HG02642 (cell line): Measurements from ENCODE around the gene PPM1F.

Experiments used
- ATAC-seq: cut with Tn5 transposase; IDR thresholded peaks from one replicate; pipeline ENCODE4 v1.9.1; 2021; ENCODE audit warnings: mild to moderate bottlenecking; ENCODE audit not compliant: unreplicated experiment, poor library complexity

Gene PPM1F, protein sequence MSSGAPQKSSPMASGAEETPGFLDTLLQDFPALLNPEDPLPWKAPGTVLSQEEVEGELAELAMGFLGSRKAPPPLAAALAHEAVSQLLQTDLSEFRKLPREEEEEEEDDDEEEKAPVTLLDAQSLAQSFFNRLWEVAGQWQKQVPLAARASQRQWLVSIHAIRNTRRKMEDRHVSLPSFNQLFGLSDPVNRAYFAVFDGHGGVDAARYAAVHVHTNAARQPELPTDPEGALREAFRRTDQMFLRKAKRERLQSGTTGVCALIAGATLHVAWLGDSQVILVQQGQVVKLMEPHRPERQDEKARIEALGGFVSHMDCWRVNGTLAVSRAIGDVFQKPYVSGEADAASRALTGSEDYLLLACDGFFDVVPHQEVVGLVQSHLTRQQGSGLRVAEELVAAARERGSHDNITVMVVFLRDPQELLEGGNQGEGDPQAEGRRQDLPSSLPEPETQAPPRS

DNA sequence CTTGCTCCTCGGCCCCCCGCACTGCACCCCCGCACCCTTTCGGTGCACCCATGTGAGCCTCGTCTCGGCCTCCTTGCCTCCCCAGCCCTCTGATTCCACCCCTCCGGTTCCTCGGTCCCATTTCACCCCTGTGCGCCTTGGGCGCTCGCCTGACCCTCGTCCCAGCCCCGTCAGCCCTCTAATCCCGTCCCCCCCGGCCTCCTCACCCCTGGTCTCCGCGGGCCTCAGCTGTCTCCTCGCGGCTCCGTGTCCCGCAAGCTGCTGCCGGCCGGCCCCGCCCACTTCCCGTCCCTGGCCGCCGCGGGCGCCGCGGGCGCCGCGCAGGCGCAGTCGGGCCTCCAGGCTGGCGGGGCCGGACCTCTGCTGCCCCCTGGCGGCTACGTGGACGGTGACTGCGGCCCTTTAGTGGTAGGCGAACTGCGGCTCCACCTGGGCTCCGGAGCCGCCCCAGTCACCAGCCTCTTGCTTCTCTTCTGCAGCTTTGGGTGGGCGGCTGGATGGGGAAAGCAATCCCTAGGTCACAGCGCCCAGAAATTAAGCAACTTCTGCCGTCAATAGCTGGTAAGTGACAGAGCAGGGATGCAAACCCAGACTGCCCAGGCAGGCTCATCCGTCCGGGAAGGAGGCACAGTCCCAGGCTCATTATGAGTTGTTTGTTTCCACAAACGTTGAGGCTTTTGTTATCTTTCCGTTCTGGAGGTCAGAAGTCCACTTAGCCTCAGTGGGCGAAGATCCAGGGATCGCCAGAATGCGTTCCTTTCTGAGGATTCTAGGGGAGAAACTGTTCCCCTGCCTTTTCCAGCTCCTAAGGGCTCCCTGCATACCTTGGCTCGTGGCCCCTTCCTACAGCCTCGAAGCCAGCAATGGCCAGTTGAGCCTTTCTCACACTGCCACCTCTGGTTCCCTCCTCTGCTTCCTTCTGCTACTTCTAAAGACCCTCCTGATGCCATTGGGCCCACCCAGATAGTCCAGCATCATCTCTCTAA lies at the start of gene PPM1F:
Gene PPM1F (minus strand): TSS at position 263 of the 986 bp plus-strand sequence. CDS start 6,800 bp downstream, outside the sequence.
- ATAC-seq: peak; percentile 72

DNA sequence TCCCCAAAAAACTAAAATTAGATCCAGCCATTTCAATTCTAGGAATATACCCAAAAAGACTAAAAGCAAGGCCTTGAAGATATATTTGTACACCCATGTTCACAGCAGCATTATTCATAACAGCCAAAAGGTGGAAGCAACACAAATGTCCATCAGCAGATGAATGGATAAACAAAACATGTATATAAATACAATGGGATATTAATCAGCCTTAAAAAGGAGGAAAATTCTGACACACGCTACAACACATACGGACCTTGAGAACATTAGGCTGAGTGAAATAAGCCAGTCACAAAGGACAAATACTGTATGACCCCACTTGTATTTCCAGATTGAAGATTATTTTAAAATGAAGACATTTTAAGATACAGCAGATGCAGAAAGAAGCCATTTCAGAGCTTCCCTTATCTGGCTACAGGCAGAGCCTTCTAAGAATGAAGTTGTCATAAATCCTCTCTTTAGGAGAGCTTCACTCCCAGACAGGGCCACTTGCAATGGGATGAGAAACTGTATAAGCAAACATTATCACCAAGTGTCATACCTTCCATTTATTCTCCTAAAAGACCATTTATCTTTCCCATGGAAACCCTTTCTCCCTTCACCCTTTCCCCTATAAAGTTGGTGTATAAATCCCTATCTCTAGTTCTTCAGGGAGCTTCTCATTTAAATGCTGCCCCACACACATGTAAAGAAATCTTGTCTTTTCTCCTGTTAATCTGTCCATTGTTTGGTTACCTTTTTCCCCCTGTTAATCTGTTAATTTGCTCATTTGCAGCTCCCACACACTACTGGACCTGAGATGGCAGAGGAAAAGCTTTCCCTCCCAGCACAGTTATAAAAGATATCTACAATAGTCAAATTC lies 49.2 kb upstream of the PPM1F start:
- no peak for ATAC-seq

DNA sequence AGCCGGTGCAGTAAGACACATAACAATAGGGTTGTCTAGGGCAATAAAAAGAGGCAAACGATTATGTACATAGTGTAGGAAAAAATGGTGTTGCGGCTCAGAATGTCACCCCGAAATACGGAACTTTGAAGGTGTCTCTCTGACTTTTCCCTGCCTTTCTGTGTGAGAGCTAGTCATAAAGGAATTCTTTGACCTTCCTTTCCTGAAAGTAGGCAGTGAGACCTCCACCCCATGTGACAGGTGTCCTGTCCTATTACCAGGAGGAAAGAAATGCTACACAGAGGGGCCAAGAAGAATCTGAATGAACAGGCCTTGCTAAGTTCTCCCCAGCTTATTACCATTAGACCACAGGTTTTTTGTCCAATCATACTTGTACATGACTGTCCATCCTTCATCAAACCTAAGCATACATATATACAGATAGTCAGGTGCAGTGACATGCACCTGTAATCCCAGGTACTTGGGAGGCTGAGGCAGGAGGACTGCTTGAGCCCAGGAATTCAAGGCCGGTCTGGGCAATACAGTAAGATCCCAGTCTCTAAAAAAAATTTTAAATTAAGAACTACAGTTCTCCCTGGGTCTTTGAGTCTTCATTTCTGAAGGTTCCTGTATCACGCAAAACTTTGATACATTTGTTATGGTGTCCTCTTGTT lies 46.1 kb upstream of the PPM1F start:
- no peak for ATAC-seq

DNA sequence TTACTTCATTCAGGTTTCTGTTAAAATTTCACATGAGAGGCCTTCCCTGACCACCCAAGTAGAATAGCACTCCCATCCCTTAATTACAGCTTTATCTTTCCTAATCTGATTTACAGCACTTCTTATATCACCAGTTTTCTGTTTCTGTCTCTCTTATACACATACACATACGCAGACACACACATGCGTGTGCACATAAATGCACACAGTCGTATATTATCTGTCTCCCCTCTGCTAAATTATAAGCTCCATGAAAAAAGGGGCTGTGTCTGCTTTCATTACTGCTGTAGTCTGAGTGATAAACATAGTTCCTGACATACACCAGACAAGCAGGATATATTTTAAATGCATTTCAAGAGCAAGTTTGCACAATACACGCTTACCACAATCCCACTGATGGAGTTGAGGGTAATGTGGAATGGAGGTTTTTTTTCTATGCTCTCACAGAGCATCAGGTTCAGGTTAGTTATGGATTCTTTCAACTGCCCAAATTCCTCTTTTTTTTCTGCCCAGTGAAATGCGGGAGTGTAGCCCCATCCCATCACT lies 43.6 kb upstream of the PPM1F start:
- no peak for ATAC-seq

DNA sequence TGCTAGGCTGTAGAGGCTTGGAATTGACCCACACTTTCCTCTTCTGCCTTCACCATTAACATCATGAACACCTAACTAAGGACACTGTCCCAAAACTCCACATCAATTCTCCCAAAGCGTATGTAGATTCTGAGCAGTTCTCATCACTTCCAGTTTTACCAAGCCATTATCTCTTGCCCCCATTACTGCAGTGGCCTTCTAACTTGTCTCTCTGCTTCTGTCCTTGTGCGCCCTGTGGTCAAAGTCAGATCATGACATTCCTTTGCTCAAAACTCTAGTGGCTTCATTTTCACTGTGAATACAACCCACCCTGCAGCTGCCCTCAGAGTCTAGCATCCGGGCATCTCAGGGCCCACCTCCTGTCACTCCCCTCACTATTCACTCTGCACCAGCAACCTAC lies 43.0 kb upstream of the PPM1F start:
- no peak for ATAC-seq

DNA sequence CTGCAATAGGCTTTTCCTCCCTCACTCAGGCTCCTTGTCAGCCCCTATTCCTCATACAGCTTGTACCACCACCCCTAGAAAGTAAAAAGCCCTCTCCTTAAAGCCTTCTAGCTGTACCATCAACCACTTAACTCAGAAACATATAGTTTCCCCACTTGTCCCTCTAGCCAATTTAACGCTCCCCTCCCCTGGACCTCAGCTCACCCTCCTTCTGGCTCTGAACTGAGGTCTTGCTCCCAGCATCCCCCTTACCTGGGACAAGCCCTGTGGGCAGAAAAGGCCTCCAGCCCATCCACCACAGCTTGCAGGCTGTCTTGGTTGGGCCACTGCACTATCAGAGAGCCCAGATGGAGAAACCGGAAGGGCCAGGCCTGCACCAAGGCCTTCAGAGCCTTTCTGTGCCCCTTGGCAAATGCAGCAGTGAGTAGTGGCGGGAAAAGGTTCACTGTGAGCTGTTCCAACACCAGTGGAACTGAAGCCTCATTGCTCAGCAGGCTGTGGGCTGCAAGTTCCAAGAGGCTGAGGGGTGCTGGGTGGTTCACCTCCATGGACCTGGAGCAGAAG lies 42.3 kb upstream of the PPM1F start:
- no peak for ATAC-seq

DNA sequence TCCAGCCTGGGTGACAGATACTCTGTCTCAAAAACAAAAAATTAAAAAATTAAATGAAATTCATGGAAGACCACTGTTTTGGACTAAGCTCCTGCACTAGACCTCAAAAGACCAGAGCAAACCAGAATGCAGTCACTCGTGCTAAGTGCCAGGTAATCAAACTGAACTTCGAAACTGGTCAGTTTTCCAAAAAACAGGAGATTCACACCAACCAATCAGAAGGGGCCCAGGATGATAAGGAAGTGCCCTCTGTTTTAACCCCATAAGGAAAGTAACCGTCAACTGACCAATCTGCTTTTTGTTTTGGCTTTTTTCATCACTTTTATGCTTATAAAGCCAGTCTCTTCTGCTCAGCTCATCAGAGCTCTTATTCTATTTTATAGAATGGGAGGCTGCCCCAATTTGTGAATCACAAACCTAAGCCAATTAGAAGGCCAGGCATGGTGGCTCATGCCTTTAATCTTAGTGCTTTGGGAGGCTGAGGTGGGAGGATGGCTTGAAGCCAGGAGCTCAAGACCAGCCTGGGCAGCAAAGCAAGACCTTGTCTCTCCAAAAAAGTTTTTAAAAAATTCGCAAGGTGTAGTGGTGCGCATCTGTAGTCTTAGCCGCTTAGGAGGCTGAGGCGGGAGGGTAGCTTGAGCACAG lies 40.1 kb upstream of the PPM1F start:
- no peak for ATAC-seq

DNA sequence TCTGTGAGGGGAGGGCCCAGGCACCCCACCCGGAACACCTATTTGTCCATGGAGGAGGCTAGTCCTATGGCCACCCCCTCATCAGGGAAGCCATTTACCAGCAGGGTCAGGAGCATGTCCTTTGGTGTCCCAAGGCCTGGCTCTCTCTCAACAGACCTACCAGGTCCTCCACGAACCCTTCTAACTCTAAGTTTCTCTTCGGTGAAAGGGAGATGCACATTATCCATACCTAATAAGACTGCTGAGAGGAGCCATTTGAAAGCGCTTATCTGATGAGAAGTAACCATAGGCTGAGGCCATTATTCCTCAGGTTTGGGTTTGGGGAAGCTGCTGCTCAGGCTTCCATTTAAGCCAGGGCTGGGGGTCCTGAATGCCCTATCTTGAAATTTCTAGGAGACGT lies 39.1 kb upstream of the PPM1F start:
- no peak for ATAC-seq

DNA sequence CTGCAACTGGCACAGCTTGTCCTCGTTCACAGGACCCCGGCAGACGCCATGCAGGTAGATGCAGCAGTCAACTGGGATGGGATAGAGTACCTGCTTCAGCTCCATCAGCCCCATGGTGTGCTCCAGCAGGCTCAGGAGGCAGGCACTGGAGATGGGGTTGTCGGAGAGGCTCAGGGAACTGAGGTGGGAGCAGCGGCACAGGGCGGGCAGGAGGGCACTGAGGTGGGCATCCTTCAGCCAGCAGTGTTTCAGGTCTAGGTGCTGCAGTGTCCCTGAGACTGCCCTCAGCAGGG lies 38.6 kb upstream of the PPM1F start:
- ATAC-seq: no peak

DNA sequence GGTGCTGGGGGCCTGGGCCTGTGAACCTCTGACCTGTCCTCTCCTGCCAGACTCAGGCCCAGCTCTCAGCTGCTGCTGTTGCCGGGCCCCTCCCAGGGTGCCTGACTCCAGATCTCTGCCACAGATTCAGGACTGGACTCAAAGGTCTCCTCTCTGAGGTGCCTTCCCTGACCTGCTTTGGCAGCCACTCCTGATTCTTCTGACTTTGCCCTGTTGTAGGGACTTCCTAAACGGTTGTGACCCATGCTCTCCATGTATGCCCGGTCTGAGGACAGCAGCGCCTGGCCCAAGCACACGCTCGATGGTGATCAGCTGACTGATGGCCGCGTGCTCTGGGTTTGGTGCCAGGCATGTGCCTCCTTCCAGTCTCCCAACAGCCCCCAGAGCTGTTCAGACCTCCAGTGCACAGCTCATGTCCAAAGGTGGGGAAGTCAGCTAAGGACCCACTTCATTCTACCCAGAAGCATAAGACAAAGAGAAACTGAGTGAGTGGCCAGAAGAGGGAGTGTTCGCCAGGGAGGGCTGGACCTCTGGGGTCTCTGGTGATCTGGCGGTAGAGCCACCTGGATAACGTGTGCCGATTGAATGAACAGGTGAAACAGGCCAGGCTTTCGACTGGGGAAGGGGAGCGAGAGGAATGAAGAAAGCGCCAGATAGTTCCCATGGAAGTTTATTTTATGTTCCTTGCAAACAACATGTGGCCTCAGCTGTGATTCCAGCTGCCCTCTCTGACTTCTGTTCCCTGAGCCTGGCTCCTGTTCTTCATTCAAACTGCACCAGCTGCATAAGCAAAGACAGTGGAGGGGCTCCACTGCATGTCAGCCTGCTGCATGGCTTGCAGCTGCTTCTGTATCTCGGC lies 38.0 kb upstream of the PPM1F start:
- no peak for ATAC-seq

DNA sequence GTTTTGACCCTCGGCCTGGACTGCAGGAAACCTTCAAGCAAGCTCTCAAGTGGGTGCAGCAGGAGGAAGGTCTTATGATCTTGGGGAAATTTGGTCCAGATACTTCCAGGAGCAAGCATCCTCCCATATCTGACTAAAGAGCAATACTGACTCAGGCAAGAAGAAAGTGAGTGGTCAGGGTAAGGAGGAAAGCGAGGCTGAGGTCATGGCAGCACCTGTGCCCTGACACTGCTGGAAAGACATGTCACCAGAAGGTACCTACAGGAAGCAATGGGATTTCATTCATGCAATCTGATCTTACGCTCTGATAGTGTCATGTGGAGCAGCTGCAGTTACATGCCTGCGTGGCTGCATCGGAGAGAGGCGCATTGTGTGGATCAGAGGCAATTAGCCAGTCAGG lies 36.4 kb upstream of the PPM1F start:
- ATAC-seq: no peak

DNA sequence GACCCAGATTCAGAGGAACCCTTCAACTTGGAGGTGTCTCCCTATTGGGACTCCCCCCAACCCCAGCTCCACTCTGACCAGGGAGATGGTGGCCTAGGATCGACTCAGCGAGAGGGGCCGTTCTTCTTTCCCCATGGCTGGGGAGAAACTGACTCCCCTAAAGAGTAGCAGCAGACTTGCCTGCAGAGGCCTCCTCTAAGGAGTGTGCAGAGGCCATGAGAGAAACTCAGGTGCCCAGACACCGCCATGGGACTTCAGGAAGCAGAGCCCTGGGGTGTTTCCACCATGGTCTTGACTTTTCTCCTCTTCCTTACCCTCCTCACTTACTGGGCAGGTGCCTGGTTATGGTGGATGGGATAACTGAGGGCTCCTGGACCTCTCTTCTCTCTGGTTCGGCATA lies 32.6 kb upstream of the PPM1F start:
- no peak for ATAC-seq

DNA sequence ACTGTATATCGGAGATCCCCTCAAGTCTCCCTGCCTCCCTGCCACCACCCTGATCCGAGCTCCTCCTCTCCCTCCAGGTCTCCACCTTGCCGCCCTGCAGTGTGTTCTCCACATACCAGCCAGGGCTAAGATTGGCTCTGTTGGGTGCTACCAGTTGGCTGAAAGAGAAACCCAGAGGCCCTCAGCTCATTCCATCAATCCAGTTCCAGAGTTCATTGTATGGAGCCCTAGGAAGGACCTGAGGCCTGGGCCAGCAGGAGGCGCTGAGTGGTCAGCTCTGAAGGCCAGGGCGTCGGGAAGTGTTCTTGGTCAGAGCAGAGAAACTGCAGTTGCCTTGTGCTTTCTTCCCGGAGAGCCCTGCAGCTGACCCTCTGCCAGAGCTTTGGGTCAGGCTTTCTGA lies 32.1 kb upstream of the PPM1F start:
- ATAC-seq: no peak

DNA sequence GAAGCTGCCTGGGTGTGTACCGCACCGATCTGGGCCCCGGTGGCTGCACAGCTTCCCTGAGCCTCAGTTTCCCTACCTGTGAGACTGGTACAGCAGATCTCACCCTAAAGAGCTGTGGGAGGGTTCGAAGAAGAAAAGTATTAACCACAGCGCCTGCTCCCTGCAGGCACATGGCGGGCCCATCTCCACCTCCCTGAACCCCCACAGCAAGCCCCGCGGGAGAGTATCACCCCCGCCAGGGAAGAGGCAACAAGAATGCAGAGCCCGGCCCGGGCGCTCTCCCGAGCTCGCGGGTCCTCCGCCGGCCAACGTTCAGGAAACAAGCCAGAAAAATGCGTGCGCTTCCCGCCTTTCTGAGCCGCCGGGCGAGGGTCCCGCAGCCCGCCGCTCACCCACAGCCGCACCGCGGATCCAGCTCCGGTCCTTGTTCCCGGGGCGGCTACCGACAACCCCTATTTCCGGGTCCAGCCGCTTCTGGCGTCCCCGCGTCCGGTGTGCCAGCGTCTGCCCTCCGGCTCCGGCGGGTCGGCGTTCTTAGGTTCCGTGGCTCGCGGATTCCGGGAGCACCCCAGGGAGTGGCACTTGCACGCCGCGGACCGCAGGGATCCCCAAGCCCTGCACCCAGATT lies 29.8 kb upstream of the PPM1F start, which contains the start of gene TOP3B:
Gene TOP3B (minus strand): TSS at position 450 of the 628 bp plus-strand sequence. CDS start 7,078 bp downstream, outside the sequence.
- peak; percentile 81 for ATAC-seq

DNA sequence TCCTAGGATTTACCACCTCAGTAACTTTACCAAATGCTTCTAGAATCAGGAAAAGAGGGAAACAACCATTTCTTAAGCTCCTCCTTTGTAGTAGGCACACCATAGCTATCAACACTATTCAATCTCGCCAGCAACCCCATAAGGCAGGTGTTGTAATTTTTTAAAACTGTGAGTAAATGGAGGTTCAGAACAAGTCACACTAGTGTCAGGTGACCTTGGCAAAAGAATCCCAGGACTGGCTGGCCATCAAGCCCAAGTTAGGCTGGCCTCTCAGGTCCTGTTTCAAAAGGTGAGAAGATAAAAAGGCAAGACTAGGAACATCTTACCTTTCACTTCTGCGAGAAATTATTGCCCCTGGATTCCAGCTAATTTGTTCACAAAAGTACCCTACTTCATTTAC lies 29.2 kb upstream of the PPM1F start:
- no peak for ATAC-seq

DNA sequence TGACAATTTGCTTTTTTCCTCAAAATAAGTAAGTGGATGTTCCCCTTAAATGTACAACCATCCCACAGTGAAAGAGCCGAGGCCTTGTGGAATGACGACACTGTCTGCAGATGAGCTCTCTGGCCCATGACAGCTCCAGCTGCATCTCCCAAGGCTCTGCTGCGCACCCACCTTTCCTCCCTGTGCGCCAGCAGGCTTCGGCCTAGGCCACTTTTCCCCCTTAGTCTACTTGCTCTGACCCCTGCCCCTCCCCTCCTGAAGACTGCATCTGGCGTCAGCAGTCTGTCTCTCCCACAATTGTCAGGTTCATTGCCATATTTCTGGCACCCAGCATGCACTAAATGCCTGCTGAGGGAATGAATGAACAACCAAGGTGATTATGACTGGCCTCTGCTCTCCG lies 27.9 kb upstream of the PPM1F start:
- ATAC-seq: no peak
